NT2/D1 (cell line): Measurements from ENCODE around the gene MYO5A.

Experiments used
- YY1 ChIP-seq: IDR thresholded peaks from 2 replicates; pipeline ENCODE4 v1.6.1; 2011; ENCODE audit not compliant: insufficient read length, insufficient read depth
- ZNF274 ChIP-seq: IDR thresholded peaks from 2 replicates; pipeline ENCODE4 v1.6.1; 2011; ENCODE audit warnings: mild to moderate bottlenecking, low read depth, low read length

DNA sequence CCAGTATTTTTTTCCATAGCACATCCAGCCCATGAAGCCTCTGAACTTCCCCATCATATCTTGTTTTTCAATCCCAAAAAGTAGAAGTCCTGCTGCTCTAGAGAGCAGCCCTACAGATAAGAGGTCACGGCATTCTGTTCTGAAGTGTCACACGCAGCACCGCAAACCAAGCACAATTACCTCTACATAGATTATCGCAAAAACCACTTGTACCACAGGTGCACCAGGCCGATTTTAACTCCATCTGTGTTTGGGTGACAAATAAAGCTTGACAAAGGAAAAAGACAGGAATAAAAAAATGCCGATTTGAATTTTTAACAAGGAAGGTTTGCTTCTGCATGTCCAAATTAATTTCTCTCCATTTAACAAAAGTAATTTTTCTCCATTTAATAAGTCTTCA lies 113.7 kb downstream of the MYO5A start:
- TF ChIP-seq YY1 (no peak), ZNF274 (no peak)
